ENCODE results near the gene ARHGAP26.

The ARHGAP26 gene

DNA sequence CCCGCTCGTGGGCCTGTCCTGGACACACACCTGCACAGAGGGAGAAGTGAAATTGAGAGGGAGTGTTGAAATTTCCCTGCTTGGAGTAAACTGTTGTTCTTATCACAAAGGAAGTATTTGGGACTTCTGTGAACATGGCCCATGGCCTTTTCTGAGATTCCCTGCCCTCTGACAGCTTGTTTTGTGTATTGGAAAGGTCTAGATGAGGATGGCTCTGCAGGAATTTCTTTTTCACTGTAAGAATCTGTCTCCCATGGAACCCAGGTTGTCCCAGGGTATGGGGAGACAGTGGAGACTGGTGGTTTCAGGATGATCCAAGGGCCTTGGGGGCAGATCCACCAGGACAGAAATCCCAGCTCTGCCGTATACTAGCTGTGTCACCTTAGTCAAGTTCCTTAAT is 121.8 kb downstream of the ARHGAP26 start:
- H3K27ac ChIP-seq, result no peak overlapping the region
- TF ChIP-seq, protein P1, sequence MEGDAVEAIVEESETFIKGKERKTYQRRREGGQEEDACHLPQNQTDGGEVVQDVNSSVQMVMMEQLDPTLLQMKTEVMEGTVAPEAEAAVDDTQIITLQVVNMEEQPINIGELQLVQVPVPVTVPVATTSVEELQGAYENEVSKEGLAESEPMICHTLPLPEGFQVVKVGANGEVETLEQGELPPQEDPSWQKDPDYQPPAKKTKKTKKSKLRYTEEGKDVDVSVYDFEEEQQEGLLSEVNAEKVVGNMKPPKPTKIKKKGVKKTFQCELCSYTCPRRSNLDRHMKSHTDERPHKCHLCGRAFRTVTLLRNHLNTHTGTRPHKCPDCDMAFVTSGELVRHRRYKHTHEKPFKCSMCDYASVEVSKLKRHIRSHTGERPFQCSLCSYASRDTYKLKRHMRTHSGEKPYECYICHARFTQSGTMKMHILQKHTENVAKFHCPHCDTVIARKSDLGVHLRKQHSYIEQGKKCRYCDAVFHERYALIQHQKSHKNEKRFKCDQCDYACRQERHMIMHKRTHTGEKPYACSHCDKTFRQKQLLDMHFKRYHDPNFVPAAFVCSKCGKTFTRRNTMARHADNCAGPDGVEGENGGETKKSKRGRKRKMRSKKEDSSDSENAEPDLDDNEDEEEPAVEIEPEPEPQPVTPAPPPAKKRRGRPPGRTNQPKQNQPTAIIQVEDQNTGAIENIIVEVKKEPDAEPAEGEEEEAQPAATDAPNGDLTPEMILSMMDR (conservative IDR thresholded peaks at IDR 0.05; ENCODE audit: low read depth), result no peak
- ChIA-PET CTCF (interaction anchor here (0.7 to 1.3 kb wide), 4 partner anchors 11 to 281 kb away, joined by 3 to 6 read pairs (median 4); no protein-coding TSS in a partner anchor), POLR2A (ENCODE audit: low non-redundant PET) (no interaction called here)
- no peak for DNase-seq (ENCODE audit: low spot score)

DNA sequence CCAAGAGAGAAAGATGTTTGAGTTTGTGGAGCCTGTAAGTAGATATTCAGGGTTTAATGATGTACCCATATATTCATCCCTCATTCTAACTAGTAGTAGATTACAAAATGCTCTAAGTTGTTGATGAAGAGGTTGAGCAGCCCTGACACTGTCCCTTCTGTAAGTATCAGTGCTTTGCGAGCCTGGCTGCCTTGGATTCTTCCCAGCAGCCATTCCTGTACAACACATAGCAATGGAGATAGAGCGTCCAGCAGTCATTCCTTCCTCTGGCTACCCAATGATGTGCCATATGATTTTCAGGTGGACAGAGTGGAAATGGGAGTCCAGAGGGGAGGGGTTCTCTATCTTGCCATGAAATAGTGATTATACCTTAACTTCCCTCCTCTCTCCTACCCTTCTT is 124.1 kb downstream of the ARHGAP26 start:
- no peak for DNase-seq (ENCODE audit: low spot score)
- ChIA-PET CTCF (no interaction called here), POLR2A (ENCODE audit: low non-redundant PET) (no interaction called here)
- TF ChIP-seq, protein P1 (conservative IDR thresholded peaks at IDR 0.05; ENCODE audit: low read depth), result no peak
- H3K27ac ChIP-seq, result no peak overlapping the region

DNA sequence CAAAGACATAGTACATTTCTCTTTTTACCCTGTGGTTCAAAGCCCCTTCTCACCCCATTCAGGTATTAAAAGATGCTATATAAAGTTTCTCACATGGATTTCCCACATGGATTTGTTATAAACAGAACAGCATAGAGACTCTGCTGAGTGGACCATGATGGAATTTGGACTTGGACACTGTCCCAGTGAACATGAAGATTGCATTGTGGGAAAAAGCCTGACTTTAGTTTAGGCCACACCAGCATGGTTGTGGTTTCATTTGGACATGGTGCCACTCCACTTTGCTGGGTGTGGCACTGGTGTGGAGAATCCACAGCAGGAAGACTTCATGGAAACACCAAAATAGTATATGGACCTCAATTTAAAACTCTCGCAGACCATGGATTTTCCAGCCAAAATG is 124.6 kb downstream of the ARHGAP26 start:
- ChIA-PET POLR2A (ENCODE audit: low non-redundant PET) (no interaction called here), CTCF (no interaction called here)
- H3K27ac ChIP-seq, result no peak overlapping the region
- no peak for DNase-seq (ENCODE audit: low spot score)
- TF ChIP-seq, protein P1 (conservative IDR thresholded peaks at IDR 0.05; ENCODE audit: low read depth), result no peak

DNA sequence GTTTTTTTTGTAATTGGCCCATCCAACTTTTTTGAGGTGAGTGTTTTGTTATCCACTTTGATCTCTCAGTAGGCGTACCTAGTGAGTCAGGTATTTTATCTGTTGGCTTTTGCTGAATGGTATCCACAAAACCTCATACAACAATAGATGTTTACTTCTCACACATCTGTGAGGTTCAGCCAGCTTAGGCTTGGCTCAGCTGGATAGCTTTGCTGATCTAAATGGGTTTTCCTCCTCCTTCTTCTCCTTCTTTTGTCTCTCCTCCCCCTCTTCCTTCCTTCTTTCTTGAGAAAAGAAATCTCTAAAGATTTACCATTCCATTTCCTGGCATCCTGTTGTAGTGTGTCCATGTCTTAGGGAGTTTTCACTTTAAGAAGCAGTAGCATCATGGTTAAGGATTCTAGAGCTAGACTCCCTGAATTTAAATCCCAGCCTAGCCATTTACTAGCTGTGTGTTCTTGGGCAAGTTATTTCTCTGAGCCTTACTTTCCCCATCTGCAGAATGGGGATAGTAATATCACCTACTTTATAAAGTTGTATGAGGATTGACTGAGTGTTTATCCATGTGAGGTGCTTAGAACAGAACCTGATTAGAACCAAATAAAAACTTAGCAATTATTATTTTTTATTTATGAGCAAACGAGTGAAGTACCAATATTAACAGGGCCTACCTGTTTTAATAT is 126.3 kb downstream of the ARHGAP26 start:
- DNase-seq (ENCODE audit: low spot score), result no peak
- TF ChIP-seq, protein P1 (conservative IDR thresholded peaks at IDR 0.05; ENCODE audit: low read depth), result no peak
- ChIA-PET POLR2A (ENCODE audit: low non-redundant PET) (no interaction called here), CTCF (interaction anchor here (0.6 to 1.4 kb wide), 5 partner anchors 8 to 241 kb away, joined by 3 to 9 read pairs (median 6); no protein-coding TSS in a partner anchor)
- no peak overlapping the region for H3K27ac ChIP-seq

DNA sequence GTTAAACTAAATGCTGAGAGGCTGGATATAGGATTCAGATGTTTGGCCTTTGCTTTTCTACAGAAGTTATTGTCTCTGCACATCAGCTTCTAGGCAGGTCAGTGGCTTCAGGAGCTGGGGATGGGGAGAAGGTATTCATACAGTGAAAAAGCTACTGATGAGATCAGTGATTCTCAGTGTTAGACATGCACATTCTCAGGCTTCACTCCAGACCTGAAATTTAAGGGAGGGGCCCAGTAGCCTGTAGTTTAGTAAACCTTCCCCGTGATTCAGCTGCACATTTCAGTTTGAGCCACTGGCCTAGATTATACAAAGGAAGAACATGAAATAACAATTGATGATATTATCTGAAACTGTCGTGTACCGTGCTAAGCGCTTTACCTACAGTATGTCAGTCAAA is 127.2 kb downstream of the ARHGAP26 start:
- TF ChIP-seq, protein P1 (conservative IDR thresholded peaks at IDR 0.05; ENCODE audit: low read depth), result no peak
- ChIA-PET POLR2A (ENCODE audit: low non-redundant PET) (no interaction called here), CTCF (interaction anchor here (0.6 to 1.4 kb wide), 4 partner anchors 8 to 184 kb away, joined by 3 to 9 read pairs (median 5); no protein-coding TSS in a partner anchor)
- no peak for DNase-seq (ENCODE audit: low spot score)
- no peak overlapping the region for H3K27ac ChIP-seq

DNA sequence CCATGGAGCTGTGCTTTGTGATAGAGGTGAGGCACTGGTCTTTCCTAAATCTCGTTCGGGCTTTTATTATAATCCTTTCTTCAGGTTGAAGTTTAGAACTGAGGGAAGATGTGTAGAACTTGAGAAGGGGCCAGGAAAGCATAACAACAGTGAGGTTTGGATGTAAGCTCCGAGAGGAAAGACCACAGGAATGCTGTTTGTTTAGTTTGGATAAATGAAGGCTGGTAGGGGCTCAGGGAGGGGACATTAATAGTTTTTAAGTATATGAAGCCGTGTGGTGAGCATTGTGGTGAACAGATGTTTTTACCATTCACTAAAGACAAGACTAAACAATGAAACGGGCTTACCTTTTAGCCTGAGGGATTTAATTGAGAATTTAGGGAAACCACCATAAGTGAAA is 130.8 kb downstream of the ARHGAP26 start:
- CTCF ChIA-PET, result interaction anchor here (1.3 to 2.0 kb wide), 3 partner anchors 13 to 34 kb away, joined by 3 to 6 read pairs (median 4); no protein-coding TSS in a partner anchor
- no peak overlapping the region for H3K27ac ChIP-seq
- TF ChIP-seq, protein P1 (conservative IDR thresholded peaks at IDR 0.05; ENCODE audit: low read depth), result no peak
- peak; percentile 45 for DNase-seq (ENCODE audit: low spot score)
- POLR2A ChIA-PET (ENCODE audit: low non-redundant PET), result no interaction called here
